Measurements from ENCODE around the gene CCDC85C.

CCDC85C gene

GRCh38 chr14:99467336-99468078 lies 136.5 kb downstream of the CCDC85C start:
- DNase-seq = peak; percentile 7

- DNase-seq = no peak
Observed at GRCh38 chr14:99466758-99467157, 137.2 kb downstream of the CCDC85C start.

GRCh38 chr14:99465288-99465687 lies 138.7 kb downstream of the CCDC85C start:
- no peak for DNase-seq

- no peak for DNase-seq
Observed at GRCh38 chr14:99463974-99464373, 140.0 kb downstream of the CCDC85C start.

- DNase-seq = no peak
Observed at GRCh38 chr14:99462210-99462609, 141.8 kb downstream of the CCDC85C start.

- no peak for DNase-seq
Observed at GRCh38 chr14:99461411-99462085, 142.5 kb downstream of the CCDC85C start.

- DNase-seq = no peak
Observed at GRCh38 chr14:99460793-99461192, 143.2 kb downstream of the CCDC85C start.

GRCh38 chr14:99459481-99460100 lies 144.4 kb downstream of the CCDC85C start:
- no peak for DNase-seq

GRCh38 chr14:99454246-99454645 lies 149.8 kb downstream of the CCDC85C start:
- no peak for DNase-seq

GRCh38 chr14:99452968-99453367 lies 151.0 kb downstream of the CCDC85C start:
- DNase-seq = no peak

- no peak for DNase-seq
Observed at GRCh38 chr14:99451234-99451633, 152.8 kb downstream of the CCDC85C start.

GRCh38 chr14:99450266-99450665 lies 153.7 kb downstream of the CCDC85C start:
- DNase-seq = no peak

Measured in NCI-H146 (cell line).